GM19351 (cell line): ENCODE data around the gene NECTIN3.

Source experiments
- ATAC-seq: cut with Tn5 transposase; IDR thresholded peaks from one replicate; pipeline ENCODE4 v1.9.1; 2021; ENCODE audit warnings: mild to moderate bottlenecking, moderate library complexity; ENCODE audit not compliant: unreplicated experiment

Gene NECTIN3

GRCh38 chr3:111194048-111194447 is 122.4 kb downstream of the NECTIN3 start:
- no peak for ATAC-seq

- no peak for ATAC-seq
Observed at GRCh38 chr3:111197485-111197884, 125.9 kb downstream of the NECTIN3 start.

- no peak for ATAC-seq
Observed at GRCh38 chr3:111200027-111200426, 128.4 kb downstream of the NECTIN3 start.

- ATAC-seq, result no peak
Observed at GRCh38 chr3:111210003-111210711, 138.5 kb downstream of the NECTIN3 start.

GRCh38 chr3:111210866-111211564 is 139.4 kb downstream of the NECTIN3 start:
- no peak for ATAC-seq

GRCh38 chr3:111212511-111212910 is 140.9 kb downstream of the NECTIN3 start:
- ATAC-seq, result no peak

GRCh38 chr3:111215481-111215880 is 143.9 kb downstream of the NECTIN3 start:
- ATAC-seq, result no peak

- ATAC-seq, result no peak
Observed at GRCh38 chr3:111218615-111219014, 147.0 kb downstream of the NECTIN3 start.

- ATAC-seq, result no peak
Observed at GRCh38 chr3:111227216-111227615, 155.6 kb downstream of the NECTIN3 start.

- no peak for ATAC-seq
Observed at GRCh38 chr3:111229301-111229700, 157.7 kb downstream of the NECTIN3 start.

GRCh38 chr3:111236836-111237713 is 165.5 kb downstream of the NECTIN3 start:
- no peak for ATAC-seq

- no peak for ATAC-seq
Observed at GRCh38 chr3:111237946-111238345, 166.3 kb downstream of the NECTIN3 start.

- peak; percentile 94 for ATAC-seq
Observed at GRCh38 chr3:111238885-111239284, 167.3 kb downstream of the NECTIN3 start.

- no peak for ATAC-seq
Observed at GRCh38 chr3:111241960-111242359, 170.3 kb downstream of the NECTIN3 start.
